Left cardiac atrium (tissue), 4 donors: ENCODE results near the gene ADAMTS15. TPM values are rescaled to one million over a fixed set of nuclear protein-coding genes. Genes with fewer than 3 reads are reported as not detected.
A peak's percentile ranks its signal among the peaks of the same experiment; 100 is the strongest.
"Not testable (repeated sequence)": the region's sequence is repeated elsewhere in the genome, so short reads cannot be mapped to it uniquely, and the experiment has no call there.

Source experiments
- ATAC-seq, 2 donors: fragments of 200-7000 bp; cut with Tn5 transposase; one replicate each; pipeline ENCODE4 v1.9.1; 2020; ENCODE audit warnings: mild to moderate bottlenecking in 2 of 2, moderate library complexity in 2 of 2
- DNase-seq: peaks from one replicate; pipeline ENCODE4 v3.0.0-alpha.2; 2020
- intact Hi-C, 2 donors: fragments of 100-400 bp; cut with DNase I; formaldehyde crosslinking; loops; one replicate each; pipeline versions ENCODE4 v1.14.1 to v1.15.1; 2022 to 2023
- total RNA-seq, 2 donors: library from RNA; stranded (reverse); fragmentation: NEBNext Ultra II Directional; extraction: Animal tissue kit (Norgen Biotek cat#: 25700); gene quantifications; one replicate each; pipeline ENCODE4 v1.2.1, GENCODE V29; 2021
- donor health status: DM: no; HTN: yes; CAD: no.
- donor health status: DM: no; HTN: yes; CAD: no; lungs with severe emphysema.
- donor health status: DM: yes; HTN: yes; CAD: no.
- donor health status: Dilated cardiomyopathy.

The ADAMTS15 gene
- total RNA-seq, 2 donors from 2014 or later: 29.8 to 32.0 TPM

DNA sequence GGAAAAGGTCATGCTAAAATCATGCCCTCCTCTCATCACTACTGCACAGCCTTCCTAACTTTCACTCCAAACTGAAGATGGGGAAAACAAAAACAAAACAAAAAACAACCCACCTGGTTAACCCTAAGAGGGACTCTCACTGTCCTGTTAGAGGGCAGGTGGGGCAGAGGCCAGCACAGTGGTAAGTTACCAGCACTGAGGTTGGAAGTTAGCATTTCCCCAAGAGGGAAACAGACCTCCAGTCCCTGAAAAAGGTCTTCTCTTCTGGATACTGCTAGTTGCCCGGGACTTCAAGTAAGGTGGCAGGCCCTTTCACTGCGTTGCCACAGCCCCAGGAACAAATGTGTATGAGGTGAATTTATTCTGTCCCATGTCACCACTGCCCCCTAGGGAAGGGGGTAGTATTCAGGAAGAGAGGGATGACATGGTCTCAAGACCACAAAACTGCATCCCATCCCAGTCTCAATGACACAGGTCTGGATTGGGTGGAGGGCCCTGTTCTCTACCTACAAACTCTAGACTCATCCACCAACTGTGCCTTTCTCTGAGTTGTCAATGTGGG, 19.2 kb upstream of the ADAMTS15 start:
- no peak for DNase-seq
- intact Hi-C loops: loop anchor here in 1 of 2 donors (5.0 kb wide), 1 partner anchor 217 kb away; no protein-coding TSS in a partner anchor
- ATAC-seq: no peak

DNA sequence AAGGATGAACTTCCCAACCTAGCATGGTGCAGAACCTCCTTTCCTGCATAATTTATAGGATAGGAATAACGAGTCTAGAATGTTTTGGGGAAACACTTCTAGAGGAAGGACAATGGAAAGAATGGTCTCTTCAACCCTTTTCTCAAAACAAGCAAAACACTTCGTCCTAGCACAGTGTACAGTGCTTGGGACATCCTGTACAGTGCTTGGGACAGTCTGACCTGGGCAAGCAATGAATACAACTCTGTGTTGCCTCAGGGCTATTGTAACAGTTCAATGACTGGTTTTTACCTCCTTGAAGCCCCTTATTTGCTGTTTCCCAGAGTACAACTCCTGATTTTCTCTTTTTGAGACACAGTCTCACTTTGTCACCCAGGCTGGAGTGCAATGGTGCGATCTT, 18.5 kb upstream of the ADAMTS15 start:
- intact Hi-C loops: loop anchor here in 1 of 2 donors (5.0 to 10.0 kb wide), 2 partner anchors 218 to 465 kb away; no protein-coding TSS in a partner anchor
- no peak for DNase-seq
- no peak for ATAC-seq

DNA sequence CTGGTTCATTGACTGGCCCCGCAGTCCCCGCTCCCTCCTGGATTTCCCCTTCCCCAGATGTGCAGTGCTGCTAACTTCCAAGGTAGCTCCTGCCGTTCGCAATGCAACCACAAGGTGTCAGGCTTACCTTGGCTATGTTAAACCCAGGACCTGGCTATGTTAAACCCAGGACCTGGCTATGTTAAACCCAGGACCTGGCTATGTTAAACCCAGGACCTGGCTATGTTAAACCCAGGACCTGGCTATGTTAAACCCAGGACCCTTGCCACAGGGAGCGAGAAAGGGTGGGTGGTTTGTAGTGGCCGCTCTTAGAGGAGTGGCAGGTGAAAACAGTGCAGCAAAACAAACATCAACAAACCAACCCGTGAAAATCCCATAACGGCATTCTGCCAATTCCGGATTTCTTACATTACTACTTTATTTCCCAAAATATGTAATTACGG, 17.1 kb upstream of the ADAMTS15 start:
- intact Hi-C loops: loop anchor here in 1 of 2 donors (10.0 kb wide), 1 partner anchor 463 kb away; no protein-coding TSS in a partner anchor
- ATAC-seq (peak in 1 of 2 donors; percentile 44), DNase-seq (peak; percentile 69)

DNA sequence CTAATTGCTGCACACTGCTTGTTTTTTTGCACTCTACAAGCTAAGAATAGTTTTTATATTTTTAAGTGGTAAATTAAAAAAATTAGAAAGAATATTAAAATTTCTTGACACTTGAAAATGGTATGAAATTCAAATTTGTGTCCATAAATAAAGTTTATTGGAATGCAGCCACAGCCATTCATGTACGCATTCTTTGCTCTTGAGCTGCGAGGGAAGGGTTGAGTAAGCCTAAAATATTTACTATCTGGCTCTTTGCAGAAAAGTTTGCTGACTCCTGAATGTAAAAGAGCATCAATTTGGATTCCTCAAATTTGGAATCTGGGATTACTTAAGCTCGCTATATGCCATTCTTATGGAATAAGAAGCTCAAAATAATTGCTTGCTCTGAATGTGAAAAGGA, 16.6 kb upstream of the ADAMTS15 start:
- DNase-seq (no peak), ATAC-seq (no peak)
- intact Hi-C loops: loop anchor here in 1 of 2 donors (10.0 kb wide), 1 partner anchor 463 kb away; no protein-coding TSS in a partner anchor

DNA sequence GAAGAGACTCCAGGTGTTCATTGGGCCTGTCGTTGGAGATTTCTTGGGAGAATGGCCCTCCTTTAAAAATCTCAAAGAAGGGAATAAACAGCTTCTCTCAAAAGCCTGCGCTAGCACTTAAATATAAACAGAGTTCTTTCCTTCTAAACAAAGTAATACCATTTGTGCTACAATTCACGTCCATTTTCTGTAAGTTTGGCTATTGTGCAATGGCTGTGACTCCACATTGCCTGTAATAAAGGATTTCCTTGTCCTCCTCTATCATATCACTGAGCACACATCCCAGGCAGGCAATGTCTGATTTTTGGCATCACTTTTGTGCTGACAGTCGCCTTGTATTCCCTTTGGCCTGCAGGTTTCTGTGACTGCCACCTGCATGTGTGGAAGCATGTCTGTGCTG, 15.1 kb upstream of the ADAMTS15 start:
- intact Hi-C loops: loop anchor here in 1 of 2 donors (10.0 kb wide), 1 partner anchor 461 kb away; no protein-coding TSS in a partner anchor
- DNase-seq: no peak
- ATAC-seq: no peak

DNA sequence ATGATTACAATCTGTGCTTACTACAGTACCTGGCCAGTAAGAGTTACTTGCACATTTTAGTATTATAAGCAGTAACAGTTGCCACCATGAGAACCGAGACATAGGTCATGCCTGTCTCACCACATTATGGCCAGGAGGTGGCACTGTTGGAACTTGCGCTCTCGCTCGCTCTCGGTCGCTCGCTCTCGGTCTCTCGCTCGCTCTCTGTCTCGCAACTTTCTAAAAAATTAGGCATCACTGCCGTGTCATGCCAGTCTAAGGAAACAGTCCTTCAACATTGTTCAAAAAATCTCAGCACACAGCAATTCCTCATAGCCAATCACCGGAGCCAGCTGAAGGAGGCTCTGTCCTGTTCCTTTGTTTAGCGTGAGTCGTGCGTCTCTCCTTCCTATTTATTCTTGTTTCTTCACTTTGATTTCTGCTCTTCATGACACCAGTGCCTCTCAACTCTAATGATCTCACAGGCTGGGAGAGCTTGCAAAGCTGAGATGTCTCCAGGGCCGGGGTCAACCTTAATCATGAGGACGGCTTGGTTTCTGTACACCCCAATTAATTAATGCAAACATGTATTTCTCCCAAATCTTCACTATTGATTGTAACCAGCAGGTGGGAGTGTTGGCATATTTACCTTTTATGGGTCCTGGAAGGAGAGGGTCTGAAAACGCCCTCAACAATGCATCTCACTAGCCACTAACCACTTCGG, 13.8 kb upstream of the ADAMTS15 start:
- intact Hi-C loops: loop anchor here (1.0 to 10.0 kb wide), 4 partner anchors 428 to 460 kb away; no protein-coding TSS in a partner anchor
- peak; percentile 89 to 90 for ATAC-seq
- peak; percentile 79 for DNase-seq

DNA sequence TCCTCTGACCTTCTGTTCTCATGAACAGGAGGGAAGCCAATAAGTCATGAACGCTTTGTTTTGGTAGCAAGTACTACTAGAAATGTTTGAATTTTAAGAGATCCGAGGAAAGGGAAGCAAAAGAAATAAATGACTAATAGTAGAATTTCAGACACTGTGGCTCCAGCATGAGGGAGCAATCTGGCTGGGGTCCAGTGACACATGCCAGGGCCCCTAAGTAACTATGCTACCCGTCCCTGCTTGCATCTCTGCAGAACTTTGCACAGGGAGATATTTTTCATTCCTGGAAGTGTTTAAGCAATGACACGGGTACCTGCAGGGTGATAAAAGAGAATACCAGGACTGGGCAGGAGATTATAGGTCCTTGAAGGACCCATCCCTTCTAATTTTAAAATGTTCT, 12.8 kb upstream of the ADAMTS15 start:
- ATAC-seq: peak in 1 of 2 donors; percentile 7
- DNase-seq: no peak
- intact Hi-C loops: loop anchor here in 1 of 2 donors (2.0 to 10.0 kb wide), 2 partner anchors 427 to 459 kb away; no protein-coding TSS in a partner anchor

DNA sequence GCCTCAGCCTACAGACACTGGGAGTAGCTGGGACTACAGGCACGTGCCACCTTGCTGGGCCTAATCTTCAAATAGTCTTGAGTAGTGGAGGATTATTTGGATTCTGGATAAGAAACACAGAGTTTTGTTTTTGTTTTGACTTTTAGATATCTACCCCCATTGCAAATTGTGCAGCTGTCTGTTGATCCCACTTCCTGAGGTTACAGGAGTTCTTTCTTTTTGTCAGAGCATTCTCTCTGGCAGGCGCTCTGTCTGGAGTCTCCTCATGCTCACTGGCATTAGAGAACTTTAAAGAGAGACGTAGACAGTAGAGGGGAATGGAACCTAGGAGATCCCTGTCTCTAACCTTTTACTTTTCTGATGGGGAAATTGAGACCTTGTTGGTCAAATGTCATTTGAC, 12.3 kb upstream of the ADAMTS15 start:
- intact Hi-C loops: loop anchor here in 1 of 2 donors (10.0 kb wide), 1 partner anchor 459 kb away; no protein-coding TSS in a partner anchor
- ATAC-seq (no peak), DNase-seq (no peak)

DNA sequence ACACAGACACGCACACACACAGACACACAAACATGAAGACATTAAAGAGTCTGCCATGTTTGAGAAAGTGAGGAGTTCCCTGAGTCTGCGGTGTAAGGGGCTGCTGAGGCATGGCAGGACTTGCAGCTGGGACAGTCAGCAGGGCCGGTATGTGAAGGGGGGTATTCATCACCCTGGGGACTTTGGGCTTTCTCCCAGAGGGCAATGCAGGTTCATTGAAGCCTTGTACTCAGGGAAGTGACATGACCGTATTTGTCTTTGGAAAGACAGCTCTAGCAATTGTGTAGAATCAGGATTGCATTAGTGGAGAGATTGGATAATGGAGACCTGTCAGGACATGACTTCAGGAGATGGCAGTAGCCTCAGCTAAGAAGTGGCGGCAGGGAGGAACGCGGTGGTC, 10.6 kb upstream of the ADAMTS15 start:
- ATAC-seq (no peak), DNase-seq (no peak)
- intact Hi-C loops: loop anchor here in 1 of 2 donors (10.0 kb wide), 1 partner anchor 457 kb away; no protein-coding TSS in a partner anchor

DNA sequence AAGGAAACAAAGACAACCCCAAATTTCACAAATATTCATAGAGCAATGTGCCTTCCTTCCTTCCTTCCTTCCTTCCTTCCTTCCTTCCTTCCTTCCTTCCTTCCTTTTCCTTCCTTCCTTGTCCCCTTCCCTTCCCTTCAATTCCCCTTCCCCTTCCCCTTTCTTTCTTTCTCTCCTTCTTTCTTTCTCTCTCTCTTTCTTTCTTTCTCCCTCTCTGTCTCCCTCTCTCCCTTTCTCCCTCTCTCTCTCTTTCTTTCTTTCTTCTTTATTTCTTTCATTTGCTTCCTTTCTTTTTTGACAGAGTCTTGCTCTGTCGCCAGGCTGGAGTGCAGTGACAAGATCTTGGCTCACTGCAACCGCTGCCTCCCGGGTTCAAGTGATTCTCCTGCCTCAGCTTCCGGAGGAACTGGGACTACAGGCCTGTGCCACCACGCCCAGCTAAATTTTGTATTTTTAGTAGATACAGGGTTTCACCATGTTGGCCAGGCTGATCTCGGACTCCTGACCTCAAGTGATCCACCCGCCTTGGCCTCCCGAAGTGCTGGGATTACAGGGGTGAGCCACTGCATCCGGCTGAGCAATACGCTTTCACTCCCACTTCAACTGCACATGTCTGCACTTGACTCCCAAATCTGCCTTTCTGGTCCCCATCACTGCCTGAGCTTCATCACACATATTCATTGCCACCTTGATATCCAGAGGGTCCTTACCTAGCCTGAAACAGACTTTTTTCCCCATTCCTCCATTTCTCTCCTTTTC, 9.9 kb upstream of the ADAMTS15 start:
- intact Hi-C loops: loop anchor here (1.0 to 10.0 kb wide), 2 partner anchors 421 to 456 kb away; no protein-coding TSS in a partner anchor
- not testable (repeated sequence) for ATAC-seq, DNase-seq

DNA sequence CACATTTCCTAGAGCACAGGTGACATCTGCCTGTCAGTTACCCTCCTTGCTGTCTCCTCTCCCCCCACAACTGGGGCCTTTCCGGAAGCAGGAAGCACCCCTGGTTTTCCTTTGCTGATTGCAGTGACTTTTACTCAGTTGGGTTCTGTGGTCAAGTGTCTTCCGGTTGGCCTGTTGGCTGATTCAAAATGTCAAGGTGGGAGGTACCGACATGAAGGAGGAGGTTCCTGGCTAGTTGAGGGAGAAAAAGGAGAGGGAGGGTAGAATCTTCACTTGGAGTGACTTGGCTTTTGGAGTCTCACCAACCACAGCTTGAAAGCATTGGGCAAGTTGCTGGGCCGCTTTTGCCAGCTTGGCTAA, 9.3 kb upstream of the ADAMTS15 start:
- ATAC-seq (no peak), DNase-seq (no peak)
- intact Hi-C loops: loop anchor here (1.0 to 10.0 kb wide), 2 partner anchors 420 to 456 kb away; no protein-coding TSS in a partner anchor

DNA sequence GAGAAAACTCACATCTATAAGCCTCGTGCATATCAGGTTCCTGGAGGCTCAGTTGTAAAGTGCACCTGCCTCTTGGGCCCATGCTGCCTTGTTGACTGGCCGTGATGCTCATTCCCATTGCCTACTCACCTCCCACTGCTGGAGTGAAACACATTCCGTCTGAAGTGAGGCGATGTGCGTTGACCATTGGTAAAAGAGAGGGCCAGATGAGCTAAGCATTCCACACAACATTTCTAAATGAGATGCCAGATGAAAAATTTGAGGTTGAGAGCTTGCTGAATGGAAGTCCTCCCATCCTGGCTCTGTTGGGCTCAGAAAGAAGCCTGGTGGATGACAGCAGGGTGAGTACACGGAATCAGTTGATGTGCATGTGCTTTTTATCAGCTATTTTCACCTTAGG, 8.6 kb upstream of the ADAMTS15 start:
- intact Hi-C loops: loop anchor here (1.0 to 10.0 kb wide), 3 partner anchors 295 to 455 kb away; no protein-coding TSS in a partner anchor
- ATAC-seq (no peak), DNase-seq (no peak)

DNA sequence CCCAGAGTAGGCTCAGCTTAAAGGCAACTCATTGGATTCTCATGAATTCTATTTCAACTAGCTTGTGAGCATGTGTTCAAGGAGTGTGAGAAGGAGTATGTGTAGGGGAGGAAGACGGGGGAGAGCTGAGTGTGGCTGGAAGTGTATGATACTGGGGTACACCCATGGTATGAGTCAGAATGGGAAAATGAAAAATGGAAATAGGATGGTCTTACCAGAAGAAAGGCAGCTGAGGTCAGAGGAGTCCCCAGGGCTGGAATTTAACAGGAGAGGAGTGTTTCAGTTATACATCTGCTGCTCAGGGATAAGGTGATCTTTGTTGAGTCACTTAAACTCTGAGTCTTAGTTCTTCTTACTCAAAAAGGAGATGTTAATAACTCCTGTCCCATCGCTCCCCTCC, 6.7 kb upstream of the ADAMTS15 start:
- intact Hi-C loops: loop anchor here in 1 of 2 donors (10.0 kb wide), 1 partner anchor 293 kb away; no protein-coding TSS in a partner anchor
- DNase-seq (no peak), ATAC-seq (no peak)

DNA sequence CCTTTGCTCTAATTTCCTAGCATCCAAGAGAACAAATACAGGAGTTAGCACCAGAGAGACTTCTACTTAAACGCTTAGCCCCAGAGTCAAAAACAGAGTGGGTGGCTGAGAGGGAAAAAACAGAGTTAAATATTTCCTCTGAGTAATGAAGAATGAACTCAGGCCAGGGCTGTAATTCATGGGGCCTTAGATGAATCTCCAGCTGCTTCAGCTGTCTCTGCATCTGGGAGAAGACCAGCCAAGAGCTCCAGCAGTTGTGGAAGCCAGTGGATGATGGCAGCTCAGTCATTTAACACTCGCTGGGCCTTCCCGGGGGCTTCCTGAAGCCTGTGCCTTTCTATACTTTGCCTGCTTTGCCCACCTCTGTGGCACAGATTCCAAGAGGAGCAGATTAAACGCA, 5.7 kb upstream of the ADAMTS15 start:
- intact Hi-C loops: loop anchor here in 1 of 2 donors (10.0 kb wide), 1 partner anchor 292 kb away; no protein-coding TSS in a partner anchor
- DNase-seq (no peak), ATAC-seq (peak in 1 of 2 donors; percentile 52)

DNA sequence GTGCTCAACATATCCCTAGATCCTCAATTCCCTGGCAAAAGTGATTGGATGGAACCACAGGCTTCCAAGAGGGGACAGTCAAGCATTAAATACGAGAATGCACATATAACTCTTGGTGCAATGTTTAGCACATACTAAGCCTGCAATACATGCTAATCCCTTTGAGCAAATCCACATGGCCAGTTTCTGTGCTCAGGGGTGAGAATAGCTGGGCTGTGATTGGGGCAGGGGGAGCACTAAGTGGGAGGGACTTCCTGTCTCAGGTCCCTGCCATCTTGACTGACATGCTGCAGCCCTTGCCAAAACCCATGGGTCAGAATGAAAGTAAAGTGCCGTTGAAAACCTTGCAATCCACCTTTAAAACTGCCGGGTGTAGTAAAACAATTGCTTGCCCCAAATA, 2.7 kb upstream of the ADAMTS15 start:
- no peak for DNase-seq
- intact Hi-C loops: loop anchor here in 1 of 2 donors (5.0 to 10.0 kb wide), 2 partner anchors 289 to 382 kb away; no protein-coding TSS in a partner anchor
- ATAC-seq: no peak

DNA sequence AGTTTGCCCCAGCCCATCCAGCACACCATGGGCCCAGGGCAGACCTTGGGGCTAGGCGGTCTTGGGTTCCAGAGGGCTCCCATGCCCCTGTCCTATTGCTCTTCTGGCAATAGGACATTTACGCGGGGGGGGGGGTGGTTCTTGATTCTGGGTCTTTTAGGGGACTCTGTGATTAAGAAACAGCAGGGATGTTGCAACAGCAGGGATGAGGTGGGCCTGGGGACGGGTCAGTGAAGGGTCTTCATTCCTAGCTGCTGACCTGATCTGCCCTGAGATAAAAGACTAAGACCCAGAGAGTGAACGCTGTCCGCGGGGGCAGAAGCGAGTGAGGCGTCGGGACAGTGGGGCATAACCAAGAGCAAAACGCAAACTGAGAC, 418 bp upstream of the ADAMTS15 start:
- DNase-seq (no peak), ATAC-seq (no peak)
- intact Hi-C loops: loop anchor here in 1 of 2 donors (5.0 to 10.0 kb wide), 2 partner anchors 287 to 379 kb away; no protein-coding TSS in a partner anchor

DNA sequence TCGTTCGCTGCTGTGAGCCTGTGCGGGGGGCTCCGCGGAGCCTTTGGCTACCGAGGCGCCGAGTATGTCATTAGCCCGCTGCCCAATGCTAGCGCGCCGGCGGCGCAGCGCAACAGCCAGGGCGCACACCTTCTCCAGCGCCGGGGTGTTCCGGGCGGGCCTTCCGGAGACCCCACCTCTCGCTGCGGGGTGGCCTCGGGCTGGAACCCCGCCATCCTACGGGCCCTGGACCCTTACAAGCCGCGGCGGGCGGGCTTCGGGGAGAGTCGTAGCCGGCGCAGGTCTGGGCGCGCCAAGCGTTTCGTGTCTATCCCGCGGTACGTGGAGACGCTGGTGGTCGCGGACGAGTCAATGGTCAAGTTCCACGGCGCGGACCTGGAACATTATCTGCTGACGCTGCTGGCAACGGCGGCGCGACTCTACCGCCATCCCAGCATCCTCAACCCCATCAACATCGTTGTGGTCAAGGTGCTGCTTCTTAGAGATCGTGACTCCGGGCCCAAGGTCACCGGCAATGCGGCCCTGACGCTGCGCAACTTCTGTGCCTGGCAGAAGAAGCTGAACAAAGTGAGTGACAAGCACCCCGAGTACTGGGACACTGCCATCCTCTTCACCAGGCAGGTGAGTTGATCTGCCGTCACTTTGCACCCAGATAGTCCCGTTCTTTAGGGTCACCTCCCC, 1.0 kb downstream of the ADAMTS15 start:
- ATAC-seq (peak; percentile 13 to 25), DNase-seq (peak; percentile 40)

More for the DNA sequence above, 1.0 kb downstream of the ADAMTS15 start:
- intact Hi-C loops: loop anchor here in 1 of 2 donors (5.0 to 10.0 kb wide), 2 partner anchors 285 to 378 kb away; no protein-coding TSS in a partner anchor
